Endodermal cell (in vitro differentiated cells): ENCODE measurements around the gene CDH4. TPM values are rescaled to one million over a fixed set of nuclear protein-coding genes. Genes with fewer than 3 reads are reported as not detected.
A peak's percentile ranks its signal among the peaks of the same experiment; 100 is the strongest.

Experiments
- DNase-seq: peaks from one replicate; pipeline ENCODE4 v3.0.0-alpha.2; 2017
- H3K27ac ChIP-seq: 2 replicates; pipeline ENCODE4 v1.5.1; 2013; ENCODE audit warnings: mild to moderate bottlenecking, low read depth, low read length, moderate library complexity
- H3K27me3 ChIP-seq: 2 replicates; pipeline ENCODE4 v1.6.1; 2013; ENCODE audit warnings: mild to moderate bottlenecking, low read length, moderate library complexity; ENCODE audit not compliant: insufficient read depth, control insufficient read depth, poor library complexity, severe bottlenecking
- H3K36me3 ChIP-seq: 2 replicates; pipeline ENCODE4 v1.7.0; 2013; ENCODE audit warnings: mild to moderate bottlenecking, low read length, moderate library complexity; ENCODE audit not compliant: control insufficient read depth, insufficient read depth
- H3K4me1 ChIP-seq: one replicate; pipeline ENCODE4 v1.7.0; 2013; ENCODE audit warnings: low read length; ENCODE audit not compliant: control insufficient read depth, insufficient read depth
- H3K4me3 ChIP-seq: 2 replicates; pipeline ENCODE4 v1.5.1; 2013; ENCODE audit warnings: mild to moderate bottlenecking, low read length, moderate library complexity
- H3K9ac ChIP-seq: 2 replicates; pipeline ENCODE4 v1.6.1; 2013; ENCODE audit warnings: mild to moderate bottlenecking, low read length, moderate library complexity; ENCODE audit not compliant: poor library complexity, severe bottlenecking; ENCODE audit errors: extremely low read depth
- H3K9me3 ChIP-seq: 2 replicates; pipeline ENCODE4 v1.6.1; 2013; ENCODE audit warnings: mild to moderate bottlenecking, low read length, moderate library complexity; ENCODE audit not compliant: control insufficient read depth
- H3K27ac Mint-ChIP-seq: 2 replicates; pipeline ENCODE4 v1.8.0; 2020; ENCODE audit warnings: mixed read lengths
- H3K27me3 Mint-ChIP-seq: 2 replicates; pipeline ENCODE4 v1.8.0; 2021; ENCODE audit warnings: mild to moderate bottlenecking, mixed read lengths; ENCODE audit not compliant: insufficient read depth
- H3K36me3 Mint-ChIP-seq: 2 replicates; pipeline ENCODE4 v1.8.0; 2020; ENCODE audit warnings: low read depth, mixed read lengths
- H3K4me1 Mint-ChIP-seq: 2 replicates; pipeline ENCODE4 v1.8.0; 2020; ENCODE audit warnings: mixed read lengths
- H3K4me3 Mint-ChIP-seq: 2 replicates; pipeline ENCODE4 v1.8.0; 2020; ENCODE audit warnings: mild to moderate bottlenecking, moderate library complexity, mixed read lengths
- H3K9me3 Mint-ChIP-seq: 2 replicates; pipeline ENCODE4 v1.8.0; 2020; ENCODE audit warnings: mild to moderate bottlenecking, mixed read lengths
- WGBS, 2 experiments: methylation state at CpG; one replicate each; pipeline versions ENCODE4 v1.1.5 to v1.1.7; 2013; ENCODE audit warnings: missing lambda C conversion rate in 2 of 2, mixed read lengths in 1 of 2; ENCODE audit not compliant: insufficient coverage in 1 of 2, insufficient read length in 1 of 2; 5-methylcytosine and 5-hydroxymethylcytosine counted together
- total RNA-seq, 2 donors: library from RNA; stranded (reverse); fragmentation: NEBNext Ultra II Directional in 1 of 2; extraction: Animal tissue kit (Norgen Biotek cat#: 25700) in 1 of 2; gene quantifications; 2 replicates in 1 of 2; 3 replicates in 1 of 2; pipeline ENCODE4 v1.2.1, GENCODE V29; 2021
- TF ChIP-seq, protein P1 (sequence below): fragments of 200-600 bp; sonication (generic); conservative IDR thresholded peaks from 2 replicates; pipeline ENCODE4 v1.5.0; 2021; ENCODE audit warnings: antibody characterized with exemption, mild to moderate bottlenecking

CDH4 gene
- total RNA-seq, 2 donors from 2014 or later: 1.8 to 5.8 TPM

DNA sequence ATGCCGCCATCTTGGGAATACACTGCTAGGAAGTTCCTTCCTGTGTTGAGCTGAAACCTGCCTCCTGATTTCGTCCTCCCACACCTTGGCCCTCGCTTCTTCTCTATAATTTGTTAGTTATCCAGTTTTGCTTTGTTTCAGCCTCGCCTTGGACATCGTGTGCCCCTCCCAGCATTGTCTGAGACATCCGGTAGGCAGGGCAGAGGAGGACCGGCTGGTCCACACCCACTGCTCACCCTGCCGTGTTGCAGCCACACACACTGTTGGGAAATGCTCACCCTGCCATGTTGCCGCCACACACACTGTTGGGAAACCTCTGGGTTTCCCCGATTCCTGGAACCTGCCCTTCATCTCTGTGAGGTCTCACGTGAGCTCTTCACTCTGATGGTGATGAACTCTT, 105.1 kb downstream of the CDH4 start:
- Histone ChIP-seq H3K27ac (no peak overlapping the region), H3K36me3 (no peaks in the 10 kb centered on the region), H3K4me3 (no peak overlapping the region), H3K27me3 (no peaks in the 10 kb centered on the region), H3K9ac (no peak overlapping the region), H3K9me3 (no peaks in the 10 kb centered on the region), H3K4me1 (no peaks in the 10 kb centered on the region)
- 95 to 98% methylated on average over 7 to 11 of the region's 11 CpGs for WGBS, 2 experiments
- Mint-ChIP-seq H3K27me3 (peaks cover 66% of the 10 kb centered on the region), H3K4me3 (no peak overlapping the region), H3K27ac (no peak overlapping the region), H3K9me3 (no peaks in the 10 kb centered on the region), H3K4me1 (peaks cover 21% of the 10 kb centered on the region), H3K36me3 (no peaks in the 10 kb centered on the region)
- DNase-seq: no peak
- TF ChIP-seq, protein P1, sequence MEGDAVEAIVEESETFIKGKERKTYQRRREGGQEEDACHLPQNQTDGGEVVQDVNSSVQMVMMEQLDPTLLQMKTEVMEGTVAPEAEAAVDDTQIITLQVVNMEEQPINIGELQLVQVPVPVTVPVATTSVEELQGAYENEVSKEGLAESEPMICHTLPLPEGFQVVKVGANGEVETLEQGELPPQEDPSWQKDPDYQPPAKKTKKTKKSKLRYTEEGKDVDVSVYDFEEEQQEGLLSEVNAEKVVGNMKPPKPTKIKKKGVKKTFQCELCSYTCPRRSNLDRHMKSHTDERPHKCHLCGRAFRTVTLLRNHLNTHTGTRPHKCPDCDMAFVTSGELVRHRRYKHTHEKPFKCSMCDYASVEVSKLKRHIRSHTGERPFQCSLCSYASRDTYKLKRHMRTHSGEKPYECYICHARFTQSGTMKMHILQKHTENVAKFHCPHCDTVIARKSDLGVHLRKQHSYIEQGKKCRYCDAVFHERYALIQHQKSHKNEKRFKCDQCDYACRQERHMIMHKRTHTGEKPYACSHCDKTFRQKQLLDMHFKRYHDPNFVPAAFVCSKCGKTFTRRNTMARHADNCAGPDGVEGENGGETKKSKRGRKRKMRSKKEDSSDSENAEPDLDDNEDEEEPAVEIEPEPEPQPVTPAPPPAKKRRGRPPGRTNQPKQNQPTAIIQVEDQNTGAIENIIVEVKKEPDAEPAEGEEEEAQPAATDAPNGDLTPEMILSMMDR: no peak

DNA sequence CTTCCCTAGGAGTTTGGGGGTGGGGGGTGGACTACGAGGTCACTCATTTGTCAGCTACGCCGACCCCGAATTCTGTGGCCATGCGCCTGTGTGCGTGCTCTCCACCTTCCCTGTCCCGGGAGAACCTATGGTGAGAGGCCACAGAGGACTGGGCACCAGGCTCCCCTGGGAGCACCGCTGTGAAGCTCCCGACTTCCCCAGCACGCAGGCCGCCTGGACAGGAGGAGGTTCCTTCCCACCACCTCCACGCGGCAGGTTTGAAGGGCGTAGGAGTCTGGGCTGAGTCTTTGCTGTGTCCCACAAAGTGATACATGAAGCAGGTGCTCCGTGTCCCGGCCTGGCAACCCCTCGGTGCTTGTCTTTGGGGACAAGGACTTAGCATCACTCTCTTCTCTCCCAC, 107.2 kb downstream of the CDH4 start:
- Mint-ChIP-seq H3K9me3 (no peaks in the 10 kb centered on the region), H3K36me3 (no peaks in the 10 kb centered on the region), H3K27ac (peak overlapping the region; percentile 10), H3K4me3 (no peak overlapping the region), H3K4me1 (peaks cover 13% of the 10 kb centered on the region), H3K27me3 (peaks cover 80% of the 10 kb centered on the region)
- Histone ChIP-seq H3K4me1 (no peaks in the 10 kb centered on the region), H3K9me3 (no peaks in the 10 kb centered on the region), H3K27me3 (no peaks in the 10 kb centered on the region), H3K27ac (no peak overlapping the region), H3K4me3 (no peak overlapping the region), H3K9ac (no peak overlapping the region), H3K36me3 (no peaks in the 10 kb centered on the region)
- DNase-seq: no peak
- WGBS, 2 experiments: 92 to 94% methylated on average over 10 to 16 of the region's 17 CpGs
- TF ChIP-seq, protein P1: no peak

DNA sequence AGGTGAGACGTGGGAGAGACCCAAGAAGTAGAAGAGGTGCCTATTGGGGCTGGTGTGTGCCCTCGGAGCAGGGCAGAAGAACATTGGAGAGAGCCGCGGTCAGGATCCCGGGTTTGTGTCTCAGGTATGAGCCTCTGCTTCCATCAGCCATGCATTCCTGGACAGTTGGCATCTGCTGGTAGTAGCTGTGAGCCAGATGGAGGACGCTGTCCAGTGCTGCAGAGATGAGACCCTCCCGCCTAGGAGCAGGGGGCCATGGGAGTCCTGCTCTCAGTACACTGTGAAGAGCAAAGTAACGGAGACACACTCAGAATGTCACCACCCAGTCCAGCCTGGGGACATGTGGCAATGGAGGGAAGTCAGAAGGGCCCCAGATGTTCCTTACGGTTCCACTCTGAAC, 108.2 kb downstream of the CDH4 start:
- no peaks in the 10 kb centered on the region for H3K9me3 ChIP-seq
- Mint-ChIP-seq H3K4me1 (peaks cover 13% of the 10 kb centered on the region), H3K27me3 (peaks cover 84% of the 10 kb centered on the region), H3K9me3 (peaks cover 5% of the 10 kb centered on the region), H3K4me3 (no peak overlapping the region), H3K36me3 (peaks cover 2% of the 10 kb centered on the region), H3K27ac (no peak overlapping the region)
- no peak overlapping the region for H3K4me3 ChIP-seq
- 92 to 96% methylated on average over 6 to 9 of the region's 9 CpGs for WGBS, 2 experiments
- TF ChIP-seq, protein P1: no peak
- H3K36me3 ChIP-seq: no peaks in the 10 kb centered on the region
- H3K4me1 ChIP-seq: no peaks in the 10 kb centered on the region
- DNase-seq: no peak
- H3K27me3 ChIP-seq: no peaks in the 10 kb centered on the region
- H3K27ac ChIP-seq: no peak overlapping the region
- no peak overlapping the region for H3K9ac ChIP-seq
